ENCODE results near the gene SPEN.
"Not testable (repeated sequence)": the region's sequence is repeated elsewhere in the genome, so short reads cannot be mapped to it uniquely, and the experiment has no call there.

The SPEN gene, protein sequence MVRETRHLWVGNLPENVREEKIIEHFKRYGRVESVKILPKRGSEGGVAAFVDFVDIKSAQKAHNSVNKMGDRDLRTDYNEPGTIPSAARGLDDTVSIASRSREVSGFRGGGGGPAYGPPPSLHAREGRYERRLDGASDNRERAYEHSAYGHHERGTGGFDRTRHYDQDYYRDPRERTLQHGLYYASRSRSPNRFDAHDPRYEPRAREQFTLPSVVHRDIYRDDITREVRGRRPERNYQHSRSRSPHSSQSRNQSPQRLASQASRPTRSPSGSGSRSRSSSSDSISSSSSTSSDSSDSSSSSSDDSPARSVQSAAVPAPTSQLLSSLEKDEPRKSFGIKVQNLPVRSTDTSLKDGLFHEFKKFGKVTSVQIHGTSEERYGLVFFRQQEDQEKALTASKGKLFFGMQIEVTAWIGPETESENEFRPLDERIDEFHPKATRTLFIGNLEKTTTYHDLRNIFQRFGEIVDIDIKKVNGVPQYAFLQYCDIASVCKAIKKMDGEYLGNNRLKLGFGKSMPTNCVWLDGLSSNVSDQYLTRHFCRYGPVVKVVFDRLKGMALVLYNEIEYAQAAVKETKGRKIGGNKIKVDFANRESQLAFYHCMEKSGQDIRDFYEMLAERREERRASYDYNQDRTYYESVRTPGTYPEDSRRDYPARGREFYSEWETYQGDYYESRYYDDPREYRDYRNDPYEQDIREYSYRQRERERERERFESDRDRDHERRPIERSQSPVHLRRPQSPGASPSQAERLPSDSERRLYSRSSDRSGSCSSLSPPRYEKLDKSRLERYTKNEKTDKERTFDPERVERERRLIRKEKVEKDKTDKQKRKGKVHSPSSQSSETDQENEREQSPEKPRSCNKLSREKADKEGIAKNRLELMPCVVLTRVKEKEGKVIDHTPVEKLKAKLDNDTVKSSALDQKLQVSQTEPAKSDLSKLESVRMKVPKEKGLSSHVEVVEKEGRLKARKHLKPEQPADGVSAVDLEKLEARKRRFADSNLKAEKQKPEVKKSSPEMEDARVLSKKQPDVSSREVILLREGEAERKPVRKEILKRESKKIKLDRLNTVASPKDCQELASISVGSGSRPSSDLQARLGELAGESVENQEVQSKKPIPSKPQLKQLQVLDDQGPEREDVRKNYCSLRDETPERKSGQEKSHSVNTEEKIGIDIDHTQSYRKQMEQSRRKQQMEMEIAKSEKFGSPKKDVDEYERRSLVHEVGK (N-terminal part only)

GRCh38 chr1:15847100-15847892, at the start of gene SPEN:
Gene SPEN, plus strand, starts transcription at chr1:15847707. Its CDS starts 361 bp downstream, at chr1:15848068.
- peak; percentile 99 for DNase-seq

- no peak for DNase-seq
These were observed 48.3 kb upstream of the SPEN start for GRCh38 chr1:15799004-15799867.

DNA sequence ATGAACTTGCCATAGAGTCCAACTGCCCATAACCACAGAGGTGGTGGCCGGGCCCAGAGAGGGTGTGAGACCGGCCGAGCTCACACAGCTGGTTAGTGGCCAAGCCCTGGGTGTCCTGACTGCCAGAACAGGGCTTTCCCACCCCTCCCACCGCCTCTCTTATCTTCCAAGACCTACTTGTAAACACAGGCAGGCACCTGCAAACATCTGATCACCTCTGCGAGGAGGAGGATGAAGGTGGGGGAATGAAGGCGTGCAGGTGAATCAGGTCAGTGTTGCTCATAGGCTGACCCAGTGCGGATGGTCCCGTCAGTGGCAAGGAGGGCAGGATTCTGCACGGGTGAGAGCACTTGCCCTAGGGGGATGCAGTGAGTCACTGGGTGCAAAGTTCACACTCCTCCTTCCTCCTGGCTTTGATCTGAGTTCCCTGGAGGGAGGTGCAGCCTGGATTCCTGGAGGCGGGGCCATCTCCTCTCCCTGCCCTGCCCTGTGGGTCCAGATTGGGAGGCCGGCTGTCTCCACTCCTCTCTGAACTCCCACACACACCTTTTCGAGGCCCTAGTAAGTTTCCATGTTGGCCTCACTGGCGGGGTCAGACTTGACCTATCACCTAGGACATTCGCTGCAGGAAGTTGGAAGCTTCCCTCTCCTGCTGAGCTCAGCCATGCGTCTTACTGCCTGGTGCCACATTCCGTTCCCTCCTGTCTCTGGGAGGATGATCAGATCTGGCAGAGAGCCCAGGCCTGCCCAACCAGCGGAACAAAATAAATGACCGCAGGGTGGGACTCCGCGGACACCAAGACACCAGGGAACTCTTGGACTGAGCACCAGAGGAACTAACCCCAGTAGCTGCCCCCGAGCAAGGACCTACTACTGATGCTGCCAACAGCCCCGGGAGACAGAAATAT, 47.3 kb upstream of the SPEN start:
- no peak for DNase-seq

DNA sequence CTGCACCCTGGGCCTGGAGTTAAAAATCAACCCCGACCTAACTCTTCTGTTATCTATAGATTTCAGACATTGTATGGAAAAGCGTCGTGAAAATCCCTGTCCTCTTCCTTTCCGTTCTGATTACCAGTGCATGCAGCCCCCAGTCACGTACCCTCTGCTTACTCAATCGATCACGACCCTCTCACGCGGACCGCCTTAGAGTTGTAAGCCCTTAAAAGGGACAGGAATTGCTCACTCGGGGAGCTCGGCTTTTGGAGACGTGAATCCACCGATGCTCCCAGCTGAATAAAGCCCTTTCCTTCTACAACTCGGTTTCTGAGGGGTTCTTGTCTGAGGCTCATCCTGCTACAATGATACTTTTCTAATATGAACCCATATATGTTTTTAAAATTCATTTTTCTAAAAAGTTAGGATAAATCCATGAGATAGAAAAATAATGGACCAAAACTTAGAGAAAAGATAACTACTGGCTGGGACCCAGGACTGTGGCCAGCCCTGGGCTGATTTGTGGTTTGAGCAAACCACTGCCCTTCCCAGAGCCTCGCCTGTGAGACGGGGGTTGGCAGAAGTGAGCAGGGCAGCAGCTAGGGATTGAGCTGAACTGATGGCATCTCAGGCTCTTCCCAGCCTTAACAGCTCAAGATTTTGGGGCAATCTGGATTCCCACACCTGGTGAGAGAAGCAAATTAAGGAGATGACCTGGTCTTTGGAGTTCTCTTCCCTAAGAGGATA, 45.1 kb upstream of the SPEN start:
- DNase-seq: no peak

DNA sequence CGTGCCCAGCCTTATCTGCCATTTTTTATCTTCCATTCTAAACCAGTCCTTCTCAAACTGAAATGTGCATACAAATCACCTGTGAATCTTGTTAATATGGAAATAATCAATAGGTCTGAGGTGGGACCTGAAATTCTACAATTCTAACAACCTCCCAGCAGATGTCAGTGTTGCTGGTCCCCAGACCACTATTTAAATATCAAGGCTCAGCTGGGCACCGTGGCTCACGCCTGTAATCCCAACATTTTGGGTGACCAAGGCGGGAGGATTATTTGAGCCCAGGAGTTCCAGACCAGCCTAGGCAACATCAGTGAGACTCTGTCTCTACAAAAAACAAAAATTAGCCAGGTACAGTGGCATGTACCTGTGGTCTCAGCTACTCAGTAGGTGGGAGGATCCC, 44.1 kb upstream of the SPEN start:
- DNase-seq: no peak

DNA sequence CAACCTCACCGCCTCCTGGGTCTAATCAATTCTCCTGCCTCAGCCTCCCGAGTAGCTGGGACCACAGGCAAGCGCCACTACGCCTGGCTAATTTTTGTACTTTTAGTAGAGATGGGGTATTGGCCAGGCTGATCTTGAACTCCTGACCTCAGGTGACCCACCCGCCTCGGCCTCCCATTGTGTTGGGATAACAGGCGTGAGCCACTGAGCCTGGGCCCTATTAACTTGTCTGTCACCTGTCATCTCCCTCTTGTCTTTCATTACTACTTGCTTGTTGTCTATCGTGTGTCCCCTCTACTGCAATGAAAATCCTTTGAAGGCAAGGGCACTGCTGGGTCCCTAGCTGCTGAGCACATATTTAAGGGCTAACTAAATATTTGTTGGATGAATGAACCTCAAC, 43.4 kb upstream of the SPEN start:
- no peak for DNase-seq

DNA sequence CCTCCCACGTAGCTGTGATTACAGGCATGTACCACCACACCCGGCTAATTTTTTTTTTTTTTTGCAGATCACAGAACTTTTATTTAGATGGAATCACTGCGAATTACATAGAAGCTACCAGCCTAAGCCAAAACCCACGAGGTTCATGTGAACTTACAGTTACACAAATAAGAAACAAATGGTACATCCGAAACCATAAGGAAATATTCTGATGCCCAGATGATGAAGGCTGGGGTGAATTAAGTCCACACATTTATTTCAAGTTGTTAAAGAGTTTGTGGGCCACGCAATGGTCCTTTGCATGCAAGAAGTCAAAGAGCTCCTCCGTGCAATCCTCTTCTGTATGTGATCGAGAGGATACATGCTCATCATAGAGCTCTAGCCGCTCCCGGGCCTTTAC, 40.4 kb upstream of the SPEN start:
- DNase-seq: no peak

DNA sequence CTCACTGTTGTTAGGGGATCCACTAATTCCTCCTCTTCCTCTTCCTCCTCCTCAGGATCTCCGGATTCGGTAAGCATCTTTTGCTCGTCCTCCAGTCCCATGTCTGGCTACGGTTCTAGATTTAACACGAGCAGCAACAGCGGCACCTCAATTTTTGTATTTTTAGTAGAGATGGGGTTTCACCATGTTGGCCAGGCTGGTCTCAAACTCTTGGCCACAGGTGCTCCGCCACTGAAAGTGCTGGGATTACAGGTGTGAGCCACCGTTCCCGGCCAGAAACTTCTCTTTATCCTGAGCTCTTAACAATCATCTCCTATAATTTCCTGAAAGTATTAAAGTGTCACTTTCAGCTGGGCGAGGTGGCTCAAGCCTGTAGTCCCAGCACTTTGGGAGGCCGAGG, 40.0 kb upstream of the SPEN start, which contains the start of gene UQCRHL:
UQCRHL (minus strand) TSS at position 101 of the 400 bp plus-strand sequence; CDS start at position 101, 0 bp downstream.
- DNase-seq: not testable (repeated sequence)

- DNase-seq: no peak
These were observed 38.6 kb upstream of the SPEN start for GRCh38 chr1:15808955-15809354.

DNA sequence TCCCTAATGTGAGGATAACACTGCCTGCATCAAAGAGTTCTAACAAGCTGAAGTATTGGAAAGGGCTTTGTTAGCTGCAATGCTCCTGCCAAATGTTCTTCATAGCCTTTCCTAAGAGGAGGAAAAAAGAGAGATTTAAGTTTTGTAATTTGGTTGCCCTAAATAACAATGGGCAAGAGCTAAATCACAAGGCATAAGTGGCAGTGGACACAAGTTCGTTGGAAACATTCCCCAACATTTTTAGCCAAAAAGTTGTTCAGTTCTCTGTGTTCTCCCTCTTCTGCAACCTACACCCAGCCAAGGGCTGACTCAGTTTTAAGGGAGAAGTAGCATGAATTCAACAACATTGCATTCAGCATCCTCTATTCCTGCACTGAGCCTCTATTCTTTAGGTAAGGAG, 37.4 kb upstream of the SPEN start:
- no peak for DNase-seq

GRCh38 chr1:15816674-15817073, 30.8 kb upstream of the SPEN start:
- no peak for DNase-seq

- DNase-seq: no peak
These were observed 27.0 kb upstream of the SPEN start for GRCh38 chr1:15820478-15820877.

DNA sequence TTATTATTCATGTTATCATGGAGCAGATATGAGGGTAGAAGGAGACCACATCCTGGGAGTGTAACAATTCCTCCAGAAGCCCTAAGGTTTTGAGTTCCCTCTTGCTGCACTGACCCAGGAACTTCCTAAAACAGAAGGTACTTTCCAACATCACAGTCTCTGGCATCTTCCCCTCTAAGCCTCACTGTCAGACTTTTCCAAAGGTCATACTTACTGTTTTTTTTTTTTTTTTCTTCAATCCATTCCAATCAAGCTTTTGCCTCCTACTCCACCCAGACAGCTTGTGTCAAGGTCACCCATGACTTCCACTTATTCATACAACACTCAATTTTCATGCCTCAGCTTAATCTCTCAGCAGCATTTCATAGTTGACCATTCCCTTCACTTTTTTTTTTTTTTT, 21.7 kb upstream of the SPEN start:
- DNase-seq: no peak

- DNase-seq: no peak
These were observed 20.5 kb upstream of the SPEN start for GRCh38 chr1:15826810-15827507.

DNA sequence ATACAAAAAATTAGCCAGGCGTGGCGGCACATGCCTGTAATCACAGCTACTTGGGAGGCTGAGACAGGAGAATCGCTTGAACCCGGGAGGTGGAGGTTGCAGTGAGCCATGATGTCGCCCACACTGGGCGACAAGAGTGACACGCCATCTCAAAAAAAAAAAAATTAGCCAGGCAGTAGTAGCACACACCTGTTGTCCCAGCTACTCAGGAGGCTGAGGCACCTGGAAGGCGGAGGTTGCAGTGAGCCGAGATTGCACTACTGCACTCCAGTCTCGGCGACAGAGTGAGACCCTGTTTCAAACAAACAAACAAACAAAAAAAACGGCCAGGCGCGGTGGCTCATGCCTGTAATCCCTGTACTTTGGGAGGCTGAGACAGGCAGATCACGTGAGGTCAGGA, 19.9 kb upstream of the SPEN start:
- not testable (repeated sequence) for DNase-seq

- not testable (repeated sequence) for DNase-seq
These were observed 18.6 kb upstream of the SPEN start for GRCh38 chr1:15828931-15829330.

GRCh38 chr1:15830258-15830657, 17.2 kb upstream of the SPEN start:
- no peak for DNase-seq

GRCh38 chr1:15833069-15833679, 14.3 kb upstream of the SPEN start:
- no peak for DNase-seq
